Esophagus muscularis mucosa (tissue), 4 donors: ENCODE results near the gene GNPNAT1. TPM values are rescaled to one million over a fixed set of nuclear protein-coding genes. Genes with fewer than 3 reads are reported as not detected.

Source experiments
- DNase-seq: peaks from one replicate; pipeline ENCODE4 v3.0.0-alpha.2; 2017; ENCODE audit errors: extremely low spot score
- H3K27ac ChIP-seq, 4 donors: fragments of 200-600 bp; sonication (generic); replicated peaks in 1 of 4; 1 replicate in 3 of 4; 2 replicates in 1 of 4; pipeline ENCODE4 v1.5.1; 2016 to 2019; ENCODE audit warnings: mild to moderate bottlenecking in 1 of 4
- H3K27me3 ChIP-seq, 4 donors: fragments of 200-600 bp; sonication (generic); one replicate each; pipeline versions ENCODE4 v1.5.1 to v1.6.0; 2016 to 2019
- H3K36me3 ChIP-seq, 4 donors: fragments of 200-600 bp; sonication (generic); one replicate each; pipeline ENCODE4 v1.5.1; 2016 to 2019
- H3K4me1 ChIP-seq, 4 donors: fragments of 200-600 bp; sonication (generic); one replicate each; pipeline ENCODE4 v1.5.1; 2016 to 2019
- H3K4me3 ChIP-seq, 4 donors: fragments of 200-600 bp; sonication (generic); 1 replicate in 2 of 4; 2 replicates in 2 of 4; pipeline ENCODE4 v1.5.1; 2016 to 2019; ENCODE audit warnings: mild to moderate bottlenecking in 4 of 4, moderate library complexity in 1 of 4
- H3K9me3 ChIP-seq, 4 donors: fragments of 200-600 bp; sonication (generic); 1 replicate in 3 of 4; 2 replicates in 1 of 4; pipeline ENCODE4 v1.5.1; 2016 to 2019
- CTCF ChIP-seq, 3 experiments: fragments of 200-600 bp in 2 of 3; fragments of 450-650 bp in 1 of 3; sonication (generic) in 2 of 3; IDR thresholded peaks; one replicate each; pipeline ENCODE4 v1.5.1; 2017 to 2019; ENCODE audit warnings: antibody characterized with exemption in 3 of 3, mild to moderate bottlenecking in 2 of 3, moderate library complexity in 1 of 3
- EP300 ChIP-seq: sonication (generic); formaldehyde crosslinking; IDR thresholded peaks from one replicate; pipeline ENCODE4 v1.6.1; 2017; ENCODE audit warnings: antibody characterized with exemption
- POLR2A ChIP-seq: fragments of 450-650 bp; IDR thresholded peaks from one replicate; pipeline ENCODE4 v1.6.1; 2017; ENCODE audit warnings: antibody characterized with exemption, moderate library complexity, mild to moderate bottlenecking, low read depth
- POLR2AphosphoS5 ChIP-seq, 2 donors: sonication (generic); formaldehyde crosslinking; IDR thresholded peaks; one replicate each; pipeline ENCODE4 v1.6.1; 2017; ENCODE audit warnings: antibody characterized with exemption in 2 of 2
- WGBS: methylation state at CpG from one replicate; pipeline ENCODE4 v1.1.5; 2018; 5-methylcytosine and 5-hydroxymethylcytosine counted together
- intact Hi-C: fragments of 100-400 bp; cut with DNase I; formaldehyde crosslinking; loops from one replicate; pipeline ENCODE4 v1.15.1; 2023
- total RNA-seq, 4 donors: library from RNA; depleted of rRNA; stranded (reverse); fragments of >200 nt; gene quantifications; one replicate each; pipeline versions ENCODE4 v1.1.0 to v1.2.1, GENCODE V29; 2016

Gene GNPNAT1
- total RNA-seq, 4 donors from 2014 or later = 12.9 to 32.5 (median 14.8) TPM

DNA sequence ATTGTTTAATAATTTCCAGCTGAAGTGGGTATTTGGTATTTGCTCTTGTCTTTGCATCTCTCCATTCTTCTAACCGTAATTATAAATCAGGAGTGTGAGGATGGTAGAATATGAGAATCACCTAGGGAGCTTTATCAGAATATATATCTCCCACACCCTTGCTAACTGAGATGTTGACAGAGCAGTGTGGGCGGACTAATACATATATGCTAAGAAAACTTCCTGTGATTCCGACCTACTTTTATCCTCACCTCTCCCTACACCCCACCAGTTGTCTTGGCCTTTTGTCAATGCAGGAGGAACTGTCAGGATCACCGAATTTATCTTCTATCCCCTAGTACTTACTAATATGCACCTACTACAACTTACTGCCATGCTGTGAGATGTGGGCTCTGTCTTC, 14.7 kb upstream of the GNPNAT1 start:
- 91% methylated on average over 4 of the region's 4 CpGs for WGBS
- TF ChIP-seq POLR2A (no peak), CTCF (IDR thresholded peaks at IDR 0.05) (no peak), EP300 (no peak), POLR2AphosphoS5 (IDR thresholded peaks at IDR 0.05) (no peak)

GRCh38 chr14:52802597-52802996, 11.2 kb upstream of the GNPNAT1 start:
- Histone ChIP-seq H3K4me3 (no peak overlapping the region), H3K27me3 (no peaks in the 10 kb centered on the region), H3K27ac (no peak overlapping the region), H3K36me3 (no peaks in the 10 kb centered on the region), H3K4me1 (peaks cover 0 to 23% (median 16%) of the 10 kb centered on the region in 4 donors), H3K9me3 (no peaks in the 10 kb centered on the region)
- WGBS = 76% methylated on average over 3 of the region's 3 CpGs
- no peak for TF ChIP-seq EP300
- TF ChIP-seq POLR2A = no peak
- no peak for TF ChIP-seq POLR2AphosphoS5 (IDR thresholded peaks at IDR 0.05)
- no peak for TF ChIP-seq CTCF (IDR thresholded peaks at IDR 0.05)
- no peak for DNase-seq
- intact Hi-C loops = loop anchor here (10.0 kb wide), 1 partner anchor 492 kb away; no protein-coding TSS in a partner anchor

More for the DNA sequence above, 14.7 kb upstream of the GNPNAT1 start:
- peaks cover 0 to 13% (median 9%) of the 10 kb centered on the region in 4 donors for H3K4me1 ChIP-seq
- no peaks in the 10 kb centered on the region for H3K9me3 ChIP-seq
- no peaks in the 10 kb centered on the region for H3K36me3 ChIP-seq
- intact Hi-C loops = loop anchor here (10.0 kb wide), 1 partner anchor 489 kb away; no protein-coding TSS in a partner anchor
- no peak for DNase-seq
- no peaks in the 10 kb centered on the region for H3K27me3 ChIP-seq
- no peak overlapping the region for H3K4me3 ChIP-seq
- H3K27ac ChIP-seq = no peak overlapping the region

DNA sequence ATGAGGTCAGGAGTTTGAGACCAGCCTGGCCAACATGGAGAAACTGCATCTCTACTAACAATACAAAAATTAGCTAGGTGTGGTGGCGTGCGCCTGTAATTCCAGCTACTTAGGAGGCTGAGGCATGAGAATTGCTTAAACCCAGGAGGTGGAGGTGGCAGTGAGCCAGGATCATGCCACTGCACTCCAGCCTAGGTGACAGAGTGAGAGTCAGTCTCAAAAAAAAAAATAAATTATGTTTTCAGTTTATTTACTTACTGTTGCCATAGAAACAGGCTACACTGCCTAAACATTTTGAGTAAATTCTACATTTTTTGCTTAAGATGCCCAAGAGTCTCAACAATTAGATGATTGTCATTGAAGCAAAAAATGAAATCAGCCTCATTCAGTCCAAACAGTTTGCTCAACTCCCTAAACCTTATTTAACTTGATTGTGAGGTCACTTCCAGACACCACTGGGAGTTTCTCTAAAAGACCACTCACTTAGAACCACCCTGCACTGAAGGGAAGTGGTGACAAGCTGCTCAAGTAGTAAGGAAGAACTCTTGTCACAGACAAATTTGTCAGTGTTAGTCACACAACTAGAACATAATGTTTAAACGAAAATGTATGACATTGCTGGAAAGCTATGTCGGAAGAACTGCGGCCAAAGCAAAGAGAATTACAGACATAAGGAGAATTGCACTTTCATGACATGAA, 9.8 kb upstream of the GNPNAT1 start:
- 54% methylated on average over 5 of the region's 5 CpGs for WGBS
- Histone ChIP-seq H3K27me3 (no peaks in the 10 kb centered on the region), H3K4me1 (peaks cover 0 to 23% (median 16%) of the 10 kb centered on the region in 4 donors), H3K9me3 (no peaks in the 10 kb centered on the region), H3K36me3 (no peaks in the 10 kb centered on the region), H3K27ac (peak overlapping the region; percentile 65 to 77 (median 71)), H3K4me3 (no peak overlapping the region)
- no peak for TF ChIP-seq POLR2A
- TF ChIP-seq EP300 = peak; percentile 34
- TF ChIP-seq POLR2AphosphoS5 (IDR thresholded peaks at IDR 0.05) = peak in 1 of 2 donors; percentile 56
- DNase-seq = no peak
- intact Hi-C loops = loop anchor here (10.0 kb wide), 1 partner anchor 494 kb away; no protein-coding TSS in a partner anchor

GRCh38 chr14:52798826-52799225, 7.4 kb upstream of the GNPNAT1 start:
- 98% methylated on average over 15 of the region's 15 CpGs for WGBS
- intact Hi-C loops = no loop called here
- no peak for DNase-seq
- Histone ChIP-seq H3K27me3 (no peaks in the 10 kb centered on the region), H3K4me3 (no peak overlapping the region), H3K36me3 (no peaks in the 10 kb centered on the region), H3K9me3 (no peaks in the 10 kb centered on the region), H3K27ac (no peak overlapping the region), H3K4me1 (peaks cover 0 to 23% (median 16%) of the 10 kb centered on the region in 4 donors)
- no peak for TF ChIP-seq CTCF (IDR thresholded peaks at IDR 0.05)
- no peak for TF ChIP-seq POLR2AphosphoS5 (IDR thresholded peaks at IDR 0.05)
- no peak for TF ChIP-seq EP300
- TF ChIP-seq POLR2A = no peak

DNA sequence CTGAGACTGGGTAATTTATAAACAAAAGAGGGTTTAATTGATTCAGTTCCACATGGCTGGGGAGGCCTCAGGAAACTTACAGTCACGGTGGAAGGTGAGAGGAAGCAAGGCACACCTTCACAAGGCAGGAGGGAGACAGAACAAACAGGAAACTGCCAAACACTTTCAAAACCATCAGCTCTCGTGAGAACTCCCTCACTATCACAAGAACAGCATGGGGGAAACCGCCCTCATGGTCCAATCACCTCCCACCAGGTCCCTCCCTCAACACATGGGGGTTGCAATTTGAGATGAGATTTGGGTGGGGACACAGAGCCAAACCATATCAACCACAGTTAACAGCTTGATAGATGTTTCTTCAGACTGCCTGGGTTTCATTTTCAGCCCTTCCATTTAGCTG, 6.2 kb upstream of the GNPNAT1 start:
- no peak overlapping the region for H3K27ac ChIP-seq
- H3K9me3 ChIP-seq = no peaks in the 10 kb centered on the region
- H3K36me3 ChIP-seq = no peaks in the 10 kb centered on the region
- no peak for DNase-seq
- H3K27me3 ChIP-seq = no peaks in the 10 kb centered on the region
- peaks cover 0 to 23% (median 16%) of the 10 kb centered on the region in 4 donors for H3K4me1 ChIP-seq
- intact Hi-C loops = no loop called here
- H3K4me3 ChIP-seq = no peak overlapping the region
- TF ChIP-seq CTCF (IDR thresholded peaks at IDR 0.05) (no peak), POLR2A (no peak), EP300 (no peak), POLR2AphosphoS5 (IDR thresholded peaks at IDR 0.05) (no peak)
- 76% methylated on average over 3 of the region's 3 CpGs for WGBS
